ENCODE results near the gene DUSP9.

The DUSP9 gene

GRCh38 chrX:153635788-153636668, 11.0 kb upstream of the DUSP9 start:
- DNase-seq (ENCODE audit: low read depth in 2 of 3, low spot score in 1 of 3): peak in 1 of 3 donors; percentile 11

- DNase-seq (ENCODE audit: low read depth in 2 of 3, low spot score in 1 of 3): no peak
Measured at GRCh38 chrX:153636716-153637115, 10.3 kb upstream of the DUSP9 start.

- no peak for DNase-seq (ENCODE audit: low read depth in 2 of 3, low spot score in 1 of 3)
Measured at GRCh38 chrX:153637121-153638040, 9.6 kb upstream of the DUSP9 start.

GRCh38 chrX:153638041-153638371, 9.0 kb upstream of the DUSP9 start:
- DNase-seq (ENCODE audit: low read depth in 2 of 3, low spot score in 1 of 3): no peak

- no peak for DNase-seq (ENCODE audit: low read depth in 2 of 3, low spot score in 1 of 3)
Measured at GRCh38 chrX:153638436-153639176, 8.4 kb upstream of the DUSP9 start.

GRCh38 chrX:153639177-153640044, 7.6 kb upstream of the DUSP9 start:
- no peak for DNase-seq (ENCODE audit: low read depth in 2 of 3, low spot score in 1 of 3)

GRCh38 chrX:153640045-153640686, 6.8 kb upstream of the DUSP9 start:
- no peak for DNase-seq (ENCODE audit: low read depth in 2 of 3, low spot score in 1 of 3)

- DNase-seq (ENCODE audit: low read depth in 2 of 3, low spot score in 1 of 3): no peak
Measured at GRCh38 chrX:153640736-153641575, 6.0 kb upstream of the DUSP9 start.

- no peak for DNase-seq (ENCODE audit: low read depth in 2 of 3, low spot score in 1 of 3)
Measured at GRCh38 chrX:153641627-153642026, 5.4 kb upstream of the DUSP9 start.

- no peak for DNase-seq (ENCODE audit: low read depth in 2 of 3, low spot score in 1 of 3)
Measured at GRCh38 chrX:153642051-153642654, 4.8 kb upstream of the DUSP9 start.

GRCh38 chrX:153642655-153643430, 4.2 kb upstream of the DUSP9 start:
- DNase-seq (ENCODE audit: low read depth in 2 of 3, low spot score in 1 of 3): no peak

- no peak for DNase-seq (ENCODE audit: low read depth in 2 of 3, low spot score in 1 of 3)
Measured at GRCh38 chrX:153643431-153644351, 3.3 kb upstream of the DUSP9 start.

GRCh38 chrX:153644356-153645125, 2.5 kb upstream of the DUSP9 start:
- DNase-seq (ENCODE audit: low read depth in 2 of 3, low spot score in 1 of 3): no peak

GRCh38 chrX:153645151-153645550, 1.9 kb upstream of the DUSP9 start:
- no peak for DNase-seq (ENCODE audit: low read depth in 2 of 3, low spot score in 1 of 3)

- no peak for DNase-seq (ENCODE audit: low read depth in 2 of 3, low spot score in 1 of 3)
Measured at GRCh38 chrX:153645921-153646488, 998 bp upstream of the DUSP9 start.
